DND-41 (cell line): ENCODE results near the gene MS4A3.

Source experiments
- ATAC-seq: fragments of 200-7000 bp; cut with Tn5 transposase; 3 replicates; pipeline ENCODE4 v1.9.1; 2021; ENCODE audit warnings: low read depth; ENCODE audit not compliant: insufficient read depth
- DNase-seq: peaks from one replicate; pipeline ENCODE4 v3.0.0-alpha.2; 2020
- H2AFZ ChIP-seq: 2 replicates; pipeline ENCODE4 v1.6.0; 2012; ENCODE audit warnings: low read depth, low read length
- H3K27ac ChIP-seq: 2 replicates; pipeline ENCODE4 v1.5.1; 2012; ENCODE audit warnings: low read length, inconsistent platforms
- H3K27me3 ChIP-seq: fragments of 200-600 bp; sonication (generic); 2 replicates; pipeline ENCODE4 v1.6.0; 2012; ENCODE audit warnings: low read length, mild to moderate bottlenecking, inconsistent platforms; ENCODE audit not compliant: insufficient read depth, poor library complexity
- H3K36me3 ChIP-seq: 2 replicates; pipeline ENCODE4 v1.5.1; 2012; ENCODE audit warnings: low read length, inconsistent platforms; ENCODE audit not compliant: insufficient read depth
- H3K4me1 ChIP-seq: 2 replicates; pipeline ENCODE4 v1.5.1; 2012; ENCODE audit warnings: mild to moderate bottlenecking, low read length; ENCODE audit not compliant: insufficient read depth
- H3K4me2 ChIP-seq: 2 replicates; pipeline ENCODE4 v1.6.0; 2012; ENCODE audit warnings: mild to moderate bottlenecking, moderate library complexity, low read length, inconsistent platforms; ENCODE audit not compliant: insufficient read depth
- H3K4me3 ChIP-seq, 2 experiments: fragments of 200-600 bp in 1 of 2; shearing (Covaris generic) in 1 of 2; 2 replicates each; pipeline ENCODE4 v1.5.1; 2012 to 2016; ENCODE audit warnings: inconsistent platforms in 2 of 2, low read length in 2 of 2, mild to moderate bottlenecking in 2 of 2, low read depth in 1 of 2, moderate library complexity in 1 of 2
- H3K79me2 ChIP-seq: 2 replicates; pipeline ENCODE4 v1.6.0; 2012; ENCODE audit warnings: low read length, inconsistent platforms; ENCODE audit not compliant: insufficient read depth
- H3K9ac ChIP-seq: 2 replicates; pipeline ENCODE4 v1.6.0; 2012; ENCODE audit warnings: low read depth, mild to moderate bottlenecking, inconsistent platforms, low read length, moderate library complexity
- H3K9me3 ChIP-seq: 2 replicates; pipeline ENCODE4 v1.5.1; 2012; ENCODE audit warnings: low read length, moderate library complexity, mild to moderate bottlenecking, inconsistent platforms; ENCODE audit not compliant: insufficient read depth, severe bottlenecking
- H4K20me1 ChIP-seq: 2 replicates; pipeline ENCODE4 v1.6.0; 2012; ENCODE audit warnings: low read length; ENCODE audit not compliant: insufficient read depth
- CTCF ChIP-seq: IDR thresholded peaks from 2 replicates; pipeline ENCODE4 v1.5.1; 2012; ENCODE audit warnings: borderline replicate concordance, low read length, moderate library complexity, mild to moderate bottlenecking; ENCODE audit not compliant: poor library complexity, severe bottlenecking; ENCODE audit errors: extremely low read depth
- EZH2 ChIP-seq: IDR thresholded peaks from 3 replicates; pipeline ENCODE4 v1.6.1; 2012; ENCODE audit warnings: borderline replicate concordance, low read depth, mild to moderate bottlenecking, moderate library complexity, low read length, inconsistent platforms; ENCODE audit not compliant: severe bottlenecking

Gene MS4A3

DNA sequence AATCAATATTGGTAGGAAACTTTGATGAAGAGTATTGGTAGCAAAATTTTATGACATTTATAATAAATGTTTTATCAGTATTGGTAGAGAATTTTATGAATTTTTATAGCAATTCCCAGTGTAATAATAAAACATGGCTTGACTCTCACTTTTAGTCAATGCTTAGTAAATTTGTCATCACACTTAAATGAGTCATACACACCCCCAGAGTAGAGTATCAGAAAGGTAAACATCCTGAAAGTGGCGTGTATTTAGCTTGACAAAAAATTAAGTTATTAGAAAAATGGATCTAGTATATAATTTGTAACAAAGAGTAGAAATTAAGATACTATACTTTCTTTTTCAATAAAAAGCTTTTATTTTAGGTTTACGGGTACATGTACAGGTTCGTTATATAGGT lies 2.6 kb downstream of the MS4A3 start:
- Histone ChIP-seq H3K9me3 (no peaks in the 10 kb centered on the region), H3K79me2 (no peaks in the 10 kb centered on the region), H4K20me1 (no peaks in the 10 kb centered on the region), H3K4me3 (no peak overlapping the region), H2AFZ (no peak overlapping the region), H3K27ac (no peak overlapping the region), H3K36me3 (no peaks in the 10 kb centered on the region), H3K9ac (no peak overlapping the region), H3K4me2 (no peak overlapping the region), H3K4me1 (no peaks in the 10 kb centered on the region), H3K27me3 (no peaks in the 10 kb centered on the region)
- DNase-seq (no peak), ATAC-seq (no peak)
- TF ChIP-seq CTCF (no peak), EZH2 (no peak)

- Histone ChIP-seq H3K9me3 (no peaks in the 10 kb centered on the region), H2AFZ (no peak overlapping the region), H3K27ac (no peak overlapping the region), H3K9ac (no peak overlapping the region), H3K4me1 (no peaks in the 10 kb centered on the region), H3K36me3 (no peaks in the 10 kb centered on the region), H3K79me2 (no peaks in the 10 kb centered on the region), H3K4me2 (no peak overlapping the region), H3K4me3 (no peak overlapping the region), H4K20me1 (no peaks in the 10 kb centered on the region), H3K27me3 (no peaks in the 10 kb centered on the region)
- no peak for TF ChIP-seq CTCF
- TF ChIP-seq EZH2: no peak
- no peak for ATAC-seq
- DNase-seq: no peak
Observed at GRCh38 chr11:60059521-60060240, 3.2 kb downstream of the MS4A3 start.

GRCh38 chr11:60064111-60064510 lies 7.6 kb downstream of the MS4A3 start:
- H3K4me2 ChIP-seq: no peak overlapping the region
- no peak for ATAC-seq

More at GRCh38 chr11:60064111-60064510, 7.6 kb downstream of the MS4A3 start:
- Histone ChIP-seq H3K27me3 (no peaks in the 10 kb centered on the region), H3K9ac (no peak overlapping the region), H3K4me1 (no peaks in the 10 kb centered on the region), H3K79me2 (no peaks in the 10 kb centered on the region), H3K4me3 (no peak overlapping the region), H3K27ac (no peak overlapping the region), H2AFZ (no peak overlapping the region), H3K36me3 (no peaks in the 10 kb centered on the region), H4K20me1 (no peaks in the 10 kb centered on the region), H3K9me3 (no peaks in the 10 kb centered on the region)
- DNase-seq: no peak
- TF ChIP-seq CTCF (no peak), EZH2 (no peak)
